GM18517 (cell line): ENCODE data around the gene MRPL24.
A peak's percentile ranks its signal among the peaks of the same experiment; 100 is the strongest.
"Not testable (repeated sequence)": the region's sequence is repeated elsewhere in the genome, so short reads cannot be mapped to it uniquely, and the experiment has no call there.

Source experiments
- ATAC-seq: cut with Tn5 transposase; IDR thresholded peaks from one replicate; pipeline ENCODE4 v1.9.1; 2021; ENCODE audit warnings: mild to moderate bottlenecking, moderate library complexity; ENCODE audit not compliant: unreplicated experiment

MRPL24 gene

DNA sequence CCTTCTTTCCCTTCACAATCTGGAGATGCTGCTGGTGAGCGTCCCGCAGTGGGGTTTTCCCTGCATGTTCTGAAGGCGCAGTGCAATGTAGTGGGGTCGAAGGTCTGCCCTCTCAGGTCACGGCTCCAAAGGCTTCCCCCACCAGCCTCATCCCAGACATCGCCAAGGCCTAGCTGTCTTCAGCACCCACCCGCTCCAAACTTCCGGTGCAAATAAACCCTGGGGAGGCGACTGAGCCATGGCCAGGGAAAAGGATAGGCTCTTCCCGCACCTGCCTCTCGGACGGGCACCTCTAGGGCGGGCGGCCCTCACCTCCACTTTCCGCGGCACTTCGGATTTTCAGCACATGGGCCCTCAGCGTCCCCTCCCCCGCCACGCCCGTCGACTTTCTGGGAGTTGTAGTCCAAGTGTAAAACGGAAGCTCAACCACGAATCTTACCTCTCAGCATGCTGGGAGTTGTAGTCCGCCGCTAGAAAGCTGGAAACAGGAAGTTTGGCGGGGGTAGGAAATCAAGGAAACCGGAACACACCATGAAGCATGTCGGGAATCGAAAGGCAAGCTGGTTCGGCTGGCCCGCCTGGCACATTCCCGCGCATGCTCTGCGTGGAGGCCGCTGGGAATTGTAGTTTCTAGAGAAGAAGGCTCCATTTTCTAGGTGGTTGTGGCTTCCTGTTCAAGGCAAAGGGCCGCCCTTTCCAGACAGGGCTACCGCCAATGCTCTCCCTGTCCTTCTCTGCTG is at the start of gene MRPL24:
Gene MRPL24 (minus strand): TSS at position 348 of the 740 bp plus-strand sequence. CDS start 2,384 bp downstream, outside the sequence.
- peak; percentile 85 for ATAC-seq

- ATAC-seq, result no peak
Observed at GRCh38 chr1:156789621-156790318, 48.9 kb upstream of the MRPL24 start.

- no peak for ATAC-seq
Observed at GRCh38 chr1:156788136-156788535, 47.2 kb upstream of the MRPL24 start.

DNA sequence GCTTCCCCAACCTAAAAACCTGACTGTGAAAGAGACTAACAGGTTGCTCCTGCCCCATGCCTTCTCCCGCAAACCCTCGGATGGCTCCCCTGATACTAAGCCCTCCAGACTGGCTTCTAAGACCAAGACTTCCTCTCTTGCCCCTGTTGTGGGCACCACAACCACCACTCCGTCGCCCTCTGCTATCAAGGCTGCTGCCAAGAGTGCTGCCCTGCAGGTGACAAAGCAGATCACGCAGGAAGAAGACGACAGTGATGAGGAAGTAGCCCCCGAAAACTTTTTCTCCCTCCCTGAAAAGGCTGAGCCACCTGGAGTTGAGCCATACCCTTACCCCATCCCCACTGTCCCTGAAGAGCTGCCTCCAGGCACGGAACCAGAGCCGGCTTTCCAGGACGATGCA is 45.8 kb upstream of the MRPL24 start:
- ATAC-seq, result no peak

DNA sequence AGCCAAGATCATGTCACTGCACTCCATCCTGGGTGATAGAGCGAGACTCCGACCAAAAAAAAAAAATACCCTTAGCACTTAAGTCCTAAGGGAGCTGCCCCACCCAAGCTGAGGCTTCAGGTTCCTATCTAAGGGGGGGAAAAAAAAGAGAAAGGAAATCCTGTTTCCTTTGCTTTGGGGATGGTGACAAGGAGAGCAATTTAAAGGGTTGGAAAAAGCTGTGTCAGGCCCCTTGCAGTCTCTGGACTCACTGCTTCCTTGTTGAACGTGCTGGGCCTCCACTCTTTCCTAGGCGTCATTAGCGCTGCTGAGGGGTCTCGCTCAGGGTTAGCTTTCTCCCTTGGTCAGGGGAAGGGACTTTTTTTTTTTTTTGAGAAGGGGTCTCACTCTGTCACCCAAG is 44.6 kb upstream of the MRPL24 start:
- no peak for ATAC-seq

GRCh38 chr1:156781585-156782186 is 40.8 kb upstream of the MRPL24 start:
- no peak for ATAC-seq

DNA sequence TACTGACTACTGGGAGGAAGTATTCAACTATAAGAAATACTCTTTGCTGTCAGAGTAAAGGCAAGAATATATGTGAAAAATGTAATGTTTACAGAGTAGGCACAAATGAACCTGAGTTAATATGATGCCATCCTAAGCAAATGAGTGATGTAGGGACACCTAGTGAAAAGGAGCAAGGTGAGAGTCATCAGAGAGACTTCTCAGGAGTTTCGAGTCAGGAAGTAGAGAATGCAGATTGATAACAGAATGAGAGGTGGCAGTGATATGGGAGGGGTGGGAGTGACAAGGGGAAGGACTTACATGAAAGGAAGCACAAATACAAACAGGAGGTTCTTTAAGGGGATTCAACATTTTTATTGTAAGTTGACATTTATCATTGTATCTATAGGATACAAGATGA is 36.7 kb upstream of the MRPL24 start:
- ATAC-seq, result no peak

DNA sequence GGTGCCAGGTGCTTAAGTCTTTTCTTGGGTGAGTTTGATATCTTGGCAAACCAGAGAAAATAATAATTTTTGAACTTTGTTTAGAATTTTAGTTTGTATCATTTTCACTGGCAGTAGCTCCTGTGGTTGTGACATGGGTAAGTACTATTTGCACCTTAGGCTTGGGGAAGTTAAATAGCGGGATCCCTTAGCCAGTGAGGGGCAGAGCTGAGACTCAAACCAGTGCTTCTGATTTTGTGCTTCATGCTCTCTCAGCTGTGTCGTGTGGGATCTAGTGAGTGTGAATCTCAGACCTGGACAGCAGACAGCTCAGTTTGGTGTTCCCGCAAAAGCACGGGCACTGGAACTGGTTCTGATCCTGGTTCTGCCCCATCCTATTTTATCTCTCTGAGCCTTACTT is 36.1 kb upstream of the MRPL24 start:
- no peak for ATAC-seq

GRCh38 chr1:156775799-156776198 is 34.9 kb upstream of the MRPL24 start:
- no peak for ATAC-seq

DNA sequence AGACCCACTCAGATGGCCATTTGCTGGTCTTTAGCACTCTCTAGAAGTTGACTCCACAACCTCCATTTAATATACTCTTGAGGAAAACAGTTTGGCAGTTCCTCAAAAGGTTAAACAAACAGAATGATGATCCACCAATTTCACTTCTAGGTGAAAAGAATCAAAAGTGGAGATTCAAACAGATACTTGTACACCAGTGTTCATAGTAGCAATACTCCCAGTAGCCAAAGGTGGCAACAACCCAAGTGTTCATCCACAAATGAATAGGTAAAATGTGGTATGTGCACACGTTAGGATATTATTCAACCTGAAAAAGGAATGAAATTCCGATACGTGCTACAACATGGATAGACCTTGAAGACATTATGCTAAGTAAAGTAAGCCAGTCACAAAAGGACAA is 32.7 kb upstream of the MRPL24 start:
- no peak for ATAC-seq

DNA sequence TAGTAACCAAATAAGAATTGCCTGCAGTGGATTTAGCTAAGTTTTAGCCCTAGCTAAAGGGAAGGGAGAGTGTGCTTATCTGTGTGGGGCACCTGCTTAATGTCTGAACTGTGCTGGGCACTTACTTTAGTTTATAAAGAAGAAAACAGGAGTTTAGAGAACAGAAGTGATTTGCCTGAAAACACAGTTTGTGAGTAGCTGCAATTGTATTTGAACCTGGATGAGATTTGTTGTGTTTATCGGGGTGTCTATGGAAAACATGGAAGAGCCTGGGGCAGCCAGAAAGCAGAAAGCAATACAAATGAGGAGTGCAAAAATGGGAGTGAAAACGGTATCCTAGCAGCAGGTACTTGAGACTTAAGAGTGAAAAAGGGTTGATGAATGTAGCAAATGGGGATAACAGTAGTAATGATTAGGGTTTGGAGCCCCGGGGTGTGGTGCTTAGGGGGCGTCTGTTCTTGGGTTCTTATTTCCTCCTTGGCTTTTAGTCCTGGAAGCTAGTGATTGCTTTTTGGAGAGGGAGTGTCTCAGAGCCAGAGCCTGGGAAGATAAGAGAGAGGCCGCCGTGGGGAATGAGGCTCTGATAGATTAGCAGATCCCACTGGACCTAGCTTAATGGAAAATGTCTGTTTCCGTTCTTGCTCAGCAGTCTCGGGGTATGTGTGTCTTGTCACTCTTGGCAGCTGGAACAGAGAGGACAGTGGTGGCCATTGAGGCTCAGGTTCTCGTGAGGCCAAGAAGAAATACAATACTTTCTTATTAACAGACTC is 32.0 kb upstream of the MRPL24 start:
- ATAC-seq, result no peak

- ATAC-seq, result no peak
Observed at GRCh38 chr1:156772222-156772621, 31.3 kb upstream of the MRPL24 start.

GRCh38 chr1:156768610-156769295 is 27.9 kb upstream of the MRPL24 start:
- ATAC-seq, result no peak

GRCh38 chr1:156767879-156768604 is 27.2 kb upstream of the MRPL24 start:
- peak; percentile 3 for ATAC-seq

DNA sequence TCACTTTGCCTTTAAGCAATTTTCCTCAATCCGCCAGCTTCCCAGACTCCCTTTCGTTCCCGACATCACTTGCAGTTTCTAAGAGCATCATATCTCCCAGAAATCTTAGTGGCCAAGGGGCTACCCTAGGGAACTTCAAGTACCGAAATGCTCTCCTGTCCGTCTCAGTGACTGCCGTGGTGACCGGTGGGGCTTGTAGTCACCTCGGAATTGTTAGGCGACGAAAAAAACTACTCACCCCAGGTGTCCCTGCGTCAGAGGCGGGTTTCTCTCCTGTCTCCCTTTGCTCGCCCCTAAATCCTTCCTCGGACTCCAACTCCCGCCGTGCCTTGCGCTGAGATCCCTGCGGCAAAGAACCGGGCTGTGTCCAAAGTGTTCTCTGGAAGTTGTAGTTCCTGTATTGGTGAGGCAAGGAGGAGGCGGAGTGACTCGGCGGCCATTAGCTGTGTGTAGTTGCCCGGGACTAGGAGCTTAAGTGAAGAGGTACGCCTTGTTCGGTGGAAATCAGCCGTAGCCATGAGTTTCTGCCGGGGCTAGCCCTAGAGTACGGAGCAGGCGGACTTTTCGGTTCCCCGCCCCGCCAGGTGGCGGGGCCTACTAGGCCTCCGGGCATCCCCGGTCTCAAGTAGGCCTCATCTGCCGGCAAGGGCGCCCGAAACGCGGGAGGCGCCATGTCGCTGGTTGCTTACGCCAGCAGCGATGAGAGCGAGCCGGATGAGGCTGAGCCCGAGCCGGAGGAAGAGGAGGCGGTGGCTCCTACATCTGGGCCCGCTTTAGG is 26.4 kb upstream of the MRPL24 start, which contains the start of gene PRCC:
Gene PRCC (plus strand): TSS at position 435 of the 778 bp plus-strand sequence. CDS start 237 bp downstream, at position 672.
- peak; percentile 93 for ATAC-seq

- ATAC-seq, result peak; percentile 3
Observed at GRCh38 chr1:156766298-156767100, 25.6 kb upstream of the MRPL24 start.

DNA sequence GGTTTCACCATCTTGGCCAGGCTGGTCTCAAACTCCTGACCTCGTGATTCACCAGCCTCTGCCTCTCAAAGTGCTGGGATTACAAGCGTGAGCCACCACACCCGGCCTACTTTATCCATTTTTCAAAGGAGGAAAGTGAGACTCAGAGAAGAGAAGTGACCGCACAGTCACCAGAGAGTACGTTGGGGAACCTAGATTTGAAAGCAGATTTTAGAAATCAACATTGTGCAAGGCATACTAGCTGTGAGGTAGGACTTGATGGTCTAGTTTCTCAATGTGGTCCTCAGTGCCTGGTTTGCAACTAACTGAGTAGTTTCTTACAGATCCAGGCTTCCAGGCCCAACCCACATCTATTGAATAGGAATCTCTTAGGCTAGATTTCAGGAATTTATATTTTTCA is 24.8 kb upstream of the MRPL24 start:
- no peak for ATAC-seq

- ATAC-seq, result not testable (repeated sequence)
Observed at GRCh38 chr1:156765136-156765535, 24.2 kb upstream of the MRPL24 start.
